H1 (cell line): ENCODE data around the gene CHCHD3. TPM values are rescaled to one million over a fixed set of nuclear protein-coding genes. Genes with fewer than 3 reads are reported as not detected.

ENCODE experiments used
- CTCF ChIA-PET: fragments of 300-600 bp; sonication (Branson Sonifier 250); formaldehyde crosslinking; loops from one replicate; lab custom pipeline; 2021; ENCODE audit not compliant: partially characterized antibody; lab: Charles Lee
- POLR2A ChIA-PET: fragments of 300-600 bp; sonication (Branson Sonifier 250); formaldehyde crosslinking; loops from one replicate; lab custom pipeline; 2021; ENCODE audit warnings: inconsistent platforms; ENCODE audit not compliant: partially characterized antibody; lab: Charles Lee
- DNase-seq, 2 experiments: peaks; one replicate each; pipeline versions ENCODE4 v3.0.0 to v3.0.0-alpha.2; 2010 to 2022; ENCODE audit warnings: low spot score in 2 of 2, low read depth in 1 of 2, mixed read lengths in 1 of 2
- FAIRE-seq: peaks from 2 replicates; lab custom pipeline; 2011; peaks lifted over from hg19 to GRCh38; lab: Jason Lieb, UNC
- H2AFZ ChIP-seq: 2 replicates; pipeline ENCODE4 v1.8.1; 2012; ENCODE audit warnings: low read length, inconsistent platforms
- H2AK5ac ChIP-seq: 2 replicates; pipeline ENCODE4 v1.6.1; 2013; ENCODE audit warnings: low read depth, low read length
- H2BK120ac ChIP-seq: replicated peaks from 2 replicates; pipeline ENCODE3; 2013; ENCODE audit warnings: low read depth, low read length, inconsistent platforms
- H2BK12ac ChIP-seq: 2 replicates; pipeline ENCODE4 v1.6.1; 2013; ENCODE audit warnings: low read depth, low read length
- H2BK15ac ChIP-seq: 2 replicates; pipeline ENCODE4 v1.6.1; 2013; ENCODE audit warnings: low read length
- H2BK20ac ChIP-seq: 2 replicates; pipeline ENCODE4 v1.6.1; 2013; ENCODE audit warnings: low read length
- H2BK5ac ChIP-seq: 2 replicates; pipeline ENCODE4 v1.6.1; 2013; ENCODE audit warnings: low read depth, low read length
- H3K14ac ChIP-seq: 2 replicates; pipeline ENCODE4 v1.6.1; 2013; ENCODE audit warnings: inconsistent platforms; ENCODE audit not compliant: insufficient read length
- H3K18ac ChIP-seq: 2 replicates; pipeline ENCODE4 v1.6.1; 2013; ENCODE audit warnings: low read length; ENCODE audit errors: extremely low read depth
- H3K23ac ChIP-seq: 2 replicates; pipeline ENCODE4 v1.6.1; 2013; ENCODE audit warnings: inconsistent platforms; ENCODE audit not compliant: insufficient read length
- H3K23me2 ChIP-seq: 2 replicates; pipeline ENCODE4 v1.6.1; 2013; ENCODE audit warnings: low read depth, low read length
- H3K27ac ChIP-seq: 2 replicates; pipeline ENCODE4 v1.6.1; 2011; ENCODE audit warnings: low read depth, low read length, inconsistent platforms
- H3K27me3 ChIP-seq, 4 experiments: replicated peaks in 1 of 4; 1 replicate in 1 of 4; 2 replicates in 3 of 4; pipeline versions ENCODE4 v1.6.1 to v1.8.1; 2011 to 2013; ENCODE audit warnings: low read length in 3 of 4, mild to moderate bottlenecking in 3 of 4, inconsistent platforms in 2 of 4, mixed read lengths in 2 of 4, moderate library complexity in 1 of 4; ENCODE audit not compliant: control insufficient read depth in 3 of 4, insufficient read depth in 3 of 4; ENCODE audit errors: extremely low read depth in 1 of 4
- H3K36me3 ChIP-seq, 4 experiments: 2 replicates each; pipeline versions ENCODE4 v1.6.1 to v1.8.1; 2011 to 2013; ENCODE audit warnings: mild to moderate bottlenecking in 4 of 4, low read length in 3 of 4, moderate library complexity in 2 of 4, control low read depth in 1 of 4, inconsistent platforms in 1 of 4; ENCODE audit not compliant: insufficient read depth in 4 of 4, control insufficient read depth in 2 of 4
- H3K4ac ChIP-seq: replicated peaks from 2 replicates; pipeline ENCODE3; 2013; ENCODE audit warnings: low read length, low read depth, mixed read lengths, inconsistent platforms; ENCODE audit not compliant: insufficient read length
- H3K4me1 ChIP-seq, 4 experiments: replicated peaks in 1 of 4; 1 replicate in 1 of 4; 2 replicates in 3 of 4; pipeline versions ENCODE4 v1.6.1 to v1.8.1; 2011 to 2013; ENCODE audit warnings: low read length in 3 of 4, inconsistent platforms in 2 of 4, mixed read lengths in 1 of 4; ENCODE audit not compliant: insufficient read depth in 4 of 4, control insufficient read depth in 3 of 4
- H3K4me2 ChIP-seq, 2 experiments: 2 replicates each; pipeline versions ENCODE4 v1.6.1 to v1.8.1; 2011 to 2013; ENCODE audit warnings: low read depth in 2 of 2, low read length in 2 of 2, control low read depth in 1 of 2, inconsistent platforms in 1 of 2, mild to moderate bottlenecking in 1 of 2; ENCODE audit not compliant: insufficient read depth in 1 of 2
- H3K4me3 ChIP-seq, 4 experiments: fragments of 200-600, 300-600 bp in 1 of 4; sonication (generic), shearing (Covaris generic), sonication (Bioruptor Twin) in 1 of 4; 2 replicates each; pipeline versions ENCODE4 v1.5.1 to v1.8.1; 2011 to 2016; ENCODE audit warnings: low read length in 4 of 4, low read depth in 3 of 4, control low read depth in 2 of 4, inconsistent platforms in 2 of 4, mild to moderate bottlenecking in 2 of 4, mixed read lengths in 1 of 4, moderate library complexity in 1 of 4; ENCODE audit not compliant: insufficient read depth in 2 of 4; ENCODE audit errors: extremely low read depth in 1 of 4
- H3K56ac ChIP-seq: replicated peaks from 2 replicates; pipeline ENCODE3; 2013; ENCODE audit warnings: low read depth, mild to moderate bottlenecking, mixed read lengths, low read length, inconsistent platforms; ENCODE audit not compliant: insufficient read length
- H3K79me1 ChIP-seq: 2 replicates; pipeline ENCODE4 v1.6.1; 2013; ENCODE audit warnings: low read depth, low read length, control low read depth
- H3K79me2 ChIP-seq, 2 experiments: 2 replicates each; pipeline versions ENCODE4 v1.6.1 to v1.8.1; 2012 to 2013; ENCODE audit warnings: low read length in 2 of 2, mild to moderate bottlenecking in 2 of 2, inconsistent platforms in 1 of 2; ENCODE audit not compliant: insufficient read depth in 2 of 2, control insufficient read depth in 1 of 2
- H3K9ac ChIP-seq, 4 experiments: replicated peaks in 1 of 4; 1 replicate in 1 of 4; 2 replicates in 3 of 4; pipeline versions ENCODE4 v1.6.1 to v1.8.1; 2011 to 2013; ENCODE audit warnings: low read depth in 3 of 4, low read length in 3 of 4, control low read depth in 2 of 4, mild to moderate bottlenecking in 2 of 4, moderate library complexity in 2 of 4, inconsistent platforms in 1 of 4; ENCODE audit errors: extremely low read depth in 1 of 4
- H3K9me3 ChIP-seq, 2 experiments: 2 replicates each; pipeline versions ENCODE4 v1.6.1 to v1.8.1; 2012 to 2013; ENCODE audit warnings: mild to moderate bottlenecking in 2 of 2, moderate library complexity in 2 of 2, control low read depth in 1 of 2, inconsistent platforms in 1 of 2, low read depth in 1 of 2, low read length in 1 of 2, mixed read lengths in 1 of 2; ENCODE audit not compliant: insufficient read depth in 2 of 2
- H4K20me1 ChIP-seq, 2 experiments: replicated peaks in 1 of 2; 2 replicates each; pipeline versions ENCODE3 to v1.8.1; 2011 to 2013; ENCODE audit warnings: inconsistent platforms in 2 of 2, low read length in 2 of 2, mild to moderate bottlenecking in 1 of 2; ENCODE audit not compliant: insufficient read depth in 2 of 2, control insufficient read depth in 1 of 2
- H4K5ac ChIP-seq: 2 replicates; pipeline ENCODE4 v1.6.1; 2013; ENCODE audit warnings: low read length, low read depth, mixed read lengths, inconsistent platforms; ENCODE audit not compliant: insufficient read length
- H4K8ac ChIP-seq: 2 replicates; pipeline ENCODE4 v1.8.0; 2013; ENCODE audit warnings: mild to moderate bottlenecking, moderate library complexity, low read length, inconsistent platforms; ENCODE audit not compliant: insufficient read depth; ENCODE audit errors: extremely low read depth
- H4K91ac ChIP-seq: replicated peaks from 2 replicates; pipeline ENCODE3; 2013; ENCODE audit warnings: low read length, mixed read lengths, inconsistent platforms; ENCODE audit not compliant: insufficient read length
- BRCA1 ChIP-seq: IDR thresholded peaks from 2 replicates; pipeline ENCODE4 v1.6.1; 2012; ENCODE audit warnings: low read depth, low read length, improper control_type of control experiment
- EP300 ChIP-seq, 2 experiments: IDR thresholded peaks; 1 replicate in 1 of 2; 2 replicates in 1 of 2; pipeline ENCODE4 v1.6.1; 2011 to 2012; ENCODE audit warnings: low read depth in 2 of 2, low read length in 2 of 2, mild to moderate bottlenecking in 2 of 2, borderline replicate concordance in 1 of 2, inconsistent platforms in 1 of 2, moderate library complexity in 1 of 2
- FOSL1 ChIP-seq: IDR thresholded peaks from 2 replicates; pipeline ENCODE4 v1.6.1; 2011; ENCODE audit warnings: mild to moderate bottlenecking, low read depth, low read length, moderate library complexity; ENCODE audit not compliant: insufficient read depth
- RNF2 ChIP-seq: fragments of 200-900, 300-1000 bp; sonication (generic); IDR thresholded peaks from 2 replicates; pipeline ENCODE4 v1.7.1; 2016; ENCODE audit warnings: borderline replicate concordance, low read depth, mild to moderate bottlenecking, antibody characterized with exemption, low read length; ENCODE audit not compliant: poor library complexity, severe bottlenecking; ENCODE audit errors: missing control alignments
- SIN3A ChIP-seq, 2 experiments: IDR thresholded peaks in 1 of 2; conservative IDR thresholded peaks in 1 of 2; 2 replicates each; pipeline ENCODE4 v1.6.1; 2011 to 2012; ENCODE audit warnings: low read length in 2 of 2, improper control_type of control experiment in 1 of 2, low read depth in 1 of 2, mild to moderate bottlenecking in 1 of 2
- SP1 ChIP-seq: IDR thresholded peaks from 2 replicates; pipeline ENCODE4 v1.6.1; 2011; ENCODE audit warnings: low read depth, low read length
- SUZ12 ChIP-seq: fragments of 200-600 bp; sonication (generic); IDR thresholded peaks from 2 replicates; pipeline ENCODE4 v1.6.1; 2012; ENCODE audit warnings: mild to moderate bottlenecking, inconsistent platforms, low read length, moderate library complexity, mixed read lengths
- WGBS, 2 experiments: shearing (Covaris generic) in 1 of 2; methylation state at CpG; one replicate each; pipeline versions ENCODE4 v1.1.6 to v1.1.7; 2013 to 2015; ENCODE audit warnings: low lambda C conversion rate in 2 of 2, mixed read lengths in 2 of 2, inconsistent platforms in 1 of 2, low coverage in 1 of 2, missing lambda C conversion rate in 1 of 2; ENCODE audit not compliant: insufficient replicate concordance in 2 of 2, insufficient coverage in 1 of 2, insufficient read length in 1 of 2; ENCODE audit errors: extremely low coverage in 1 of 2, missing lambda C conversion rate in 1 of 2; 5-methylcytosine and 5-hydroxymethylcytosine counted together
- polyA plus RNA-seq, 7 experiments: library from polyadenylated mRNA; depleted of rRNA in 3 of 7; stranded (reverse) in 5 of 7; unstranded in 2 of 7; fragments of >200 nt in 5 of 7; fragments of 200-250 nt in 2 of 7; gene quantifications; 1 replicate in 5 of 7; 2 replicates in 1 of 7; 4 replicates in 1 of 7; pipeline versions ENCODE4 v1.2.1 to v1.2.3, GENCODE V29; 2011 to 2013; ENCODE audit warnings: missing spikeins in 2 of 7, mixed read lengths in 2 of 7
- total RNA-seq: library from RNA; stranded (reverse); fragmentation: NEBNext Ultra II Directional; extraction: Animal tissue kit (Norgen Biotek cat#: 25700); gene quantifications from 2 replicates; pipeline ENCODE4 v1.2.1, GENCODE V29; 2021
- TF ChIP-seq, protein P1 (sequence below): IDR thresholded peaks from 2 replicates; pipeline ENCODE4 v1.6.1; 2012; ENCODE audit warnings: inconsistent platforms

Gene CHCHD3
- total and polyA plus RNA-seq, 2 of the 8 experiments (the other 6 are each of a cell fraction or from before 2014, with no cell fraction given) = 42.9 to 137 TPM

DNA sequence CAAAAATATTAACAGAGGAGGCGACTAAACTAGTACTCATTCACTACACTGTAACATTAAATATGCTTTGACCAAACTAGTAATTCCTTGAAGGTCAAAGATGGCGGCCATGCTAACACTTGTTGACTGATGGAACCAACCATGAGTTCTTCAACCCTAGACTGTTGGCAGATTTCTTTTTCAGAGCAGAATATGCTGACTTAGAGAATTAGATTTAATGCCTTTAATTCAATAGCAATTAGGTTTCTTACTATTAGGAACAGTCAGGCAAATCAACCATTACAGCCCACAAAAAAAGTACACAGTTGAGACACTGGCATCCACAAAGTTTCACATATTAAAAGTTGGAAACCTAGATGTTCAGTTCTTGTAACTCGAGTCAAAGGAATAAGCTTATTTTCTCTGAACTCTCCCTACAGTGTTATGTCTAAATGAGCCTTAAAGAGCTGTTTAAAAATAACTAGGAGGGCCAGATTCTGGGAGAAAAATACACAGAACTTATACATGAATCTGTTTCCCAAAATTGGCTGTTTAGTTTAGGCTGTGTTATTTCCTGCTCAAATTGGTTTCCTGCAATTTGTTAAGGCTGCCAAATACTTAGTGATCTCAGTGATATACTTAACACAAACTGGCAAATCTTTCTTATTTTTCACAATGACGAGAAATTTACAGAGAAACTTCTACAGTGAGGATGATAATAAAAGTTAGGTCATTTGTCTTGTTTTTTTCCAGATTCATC lies 17.6 kb downstream of the CHCHD3 start:
- Histone ChIP-seq H4K91ac (no peak overlapping the region), H3K4me2 (no peak overlapping the region), H3K9me3 (no peaks in the 10 kb centered on the region), H4K20me1 (peaks cover 4 to 15% of the 10 kb centered on the region in 2 experiments), H3K27me3 (no peaks in the 10 kb centered on the region), H2BK20ac (no peak overlapping the region), H4K5ac (no peak overlapping the region), H2AK5ac (no peak overlapping the region), H3K23me2 (no peaks in the 10 kb centered on the region), H3K14ac (no peak overlapping the region), H3K36me3 (peaks cover 5 to 22% (median 8%) of the 10 kb centered on the region in 4 experiments; a peak in 6 of 8 replicates), H3K18ac (no peak overlapping the region), H2BK5ac (no peak overlapping the region), H3K4ac (no peak overlapping the region), H3K9ac (no peak overlapping the region), H3K79me2 (peaks cover 0 to 84% of the 10 kb centered on the region in 2 experiments), H2BK15ac (no peak overlapping the region), H3K4me3 (no peak overlapping the region), H2AFZ (no peak overlapping the region), H3K23ac (no peak overlapping the region), H3K4me1 (no peaks in the 10 kb centered on the region), H3K27ac (no peak overlapping the region), H3K56ac (no peak overlapping the region), H2BK12ac (no peak overlapping the region), H2BK120ac (no peak overlapping the region), H4K8ac (no peak overlapping the region), H3K79me1 (peaks cover 13% of the 10 kb centered on the region; the same call in 1 of the 2 replicates)
- FAIRE-seq (no peak), DNase-seq (no peak)
- 85% methylated on average over 4 of the region's 4 CpGs; no CpG with 5 or more reads in 1 of the 2 experiments for WGBS, 2 experiments
- CTCF ChIA-PET = interaction anchor here (0.6 to 2.5 kb wide), 2 partner anchors 23 to 75 kb away, joined by 3 to 6 read pairs; no protein-coding TSS in a partner anchor
- POLR2A ChIA-PET = interaction anchor here (1.0 to 1.5 kb wide), 2 partner anchors 11 to 14 kb away, joined by 3 read pairs; no protein-coding TSS in a partner anchor
- TF ChIP-seq, protein P1, sequence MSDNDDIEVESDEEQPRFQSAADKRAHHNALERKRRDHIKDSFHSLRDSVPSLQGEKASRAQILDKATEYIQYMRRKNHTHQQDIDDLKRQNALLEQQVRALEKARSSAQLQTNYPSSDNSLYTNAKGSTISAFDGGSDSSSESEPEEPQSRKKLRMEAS = no peak
- TF ChIP-seq SUZ12 = no peak
- TF ChIP-seq EP300 (IDR thresholded peaks at IDR 0.05; ENCODE audit: borderline replicate concordance in 1 of 2, low read depth in 2 of 2, low read length in 2 of 2) = no peak
- TF ChIP-seq SP1 = no peak
- no peak for TF ChIP-seq BRCA1
- TF ChIP-seq FOSL1 = no peak
- TF ChIP-seq RNF2 = no peak
- no peak for TF ChIP-seq SIN3A (conservative IDR thresholded peaks at IDR 0.05 in 1 of 2, IDR thresholded peaks at IDR 0.05 in 1 of 2; ENCODE audit: low read depth in 1 of 2, low read length in 2 of 2)
